ENCODE data around the gene GPX3.
A peak's percentile ranks its signal among the peaks of the same experiment; 100 is the strongest.

GPX3 gene

GRCh38 chr5:151014680-151015343 is 5.6 kb upstream of the GPX3 start:
- ATAC-seq, result no peak

GRCh38 chr5:151015974-151016587 is 4.3 kb upstream of the GPX3 start:
- no peak for ATAC-seq

GRCh38 chr5:151016700-151017099 is 3.7 kb upstream of the GPX3 start:
- no peak for ATAC-seq

- no peak for ATAC-seq
These were observed 2.5 kb upstream of the GPX3 start for GRCh38 chr5:151017897-151018296.

GRCh38 chr5:151018846-151019245 is 1.5 kb upstream of the GPX3 start:
- ATAC-seq, result no peak

GRCh38 chr5:151019331-151019730 is 1.1 kb upstream of the GPX3 start:
- ATAC-seq, result no peak

GRCh38 chr5:151021746-151022145 is 1.4 kb downstream of the GPX3 start:
- no peak for ATAC-seq

- ATAC-seq, result peak; percentile 15 to 39
These were observed 2.2 kb downstream of the GPX3 start for GRCh38 chr5:151022511-151023018.

GRCh38 chr5:151023047-151023615 is 2.7 kb downstream of the GPX3 start:
- no peak for ATAC-seq

GRCh38 chr5:151023651-151024050 is 3.3 kb downstream of the GPX3 start:
- ATAC-seq, result no peak

- ATAC-seq, result no peak
These were observed 4.3 kb downstream of the GPX3 start for GRCh38 chr5:151024440-151025249.

GRCh38 chr5:151025250-151025606 is 4.8 kb downstream of the GPX3 start:
- ATAC-seq, result no peak

- ATAC-seq, result no peak
These were observed 5.7 kb downstream of the GPX3 start for GRCh38 chr5:151026088-151026487.

- no peak for ATAC-seq
These were observed 6.3 kb downstream of the GPX3 start for GRCh38 chr5:151026679-151027078.

- ATAC-seq, result no peak
These were observed 7.6 kb downstream of the GPX3 start for GRCh38 chr5:151027961-151028479.

GRCh38 chr5:151028717-151029116 is 8.3 kb downstream of the GPX3 start:
- no peak for ATAC-seq

GRCh38 chr5:151029179-151030055 is 9.0 kb downstream of the GPX3 start:
- ATAC-seq, result no peak

GRCh38 chr5:151030056-151030336 is 9.6 kb downstream of the GPX3 start:
- ATAC-seq, result no peak

GRCh38 chr5:151030379-151030778 is 10.0 kb downstream of the GPX3 start:
- no peak for ATAC-seq

- ATAC-seq, result no peak
These were observed 11.2 kb downstream of the GPX3 start for GRCh38 chr5:151031554-151031953.

GRCh38 chr5:151033217-151033934 is 13.0 kb downstream of the GPX3 start:
- no peak for ATAC-seq
